ENCODE results near the gene KIAA1755.

The KIAA1755 gene

GRCh38 chr20:38178581-38178980, 82.0 kb downstream of the KIAA1755 start:
- Histone ChIP-seq H3K4me1 (ENCODE audit: insufficient read depth, insufficient read length) (no peaks in the 10 kb centered on the region), H3K27me3 (ENCODE audit: insufficient read depth, insufficient read length) (no peaks in the 10 kb centered on the region), H3K4me3 (ENCODE audit: insufficient read length, low read depth) (no peak overlapping the region), H3K9ac (ENCODE audit: insufficient read length, low read depth) (no peak overlapping the region), H3K9me3 (ENCODE audit: insufficient read depth, low read length) (peaks cover 11% of the 10 kb centered on the region; the same call in 1 of the 2 replicates), H3K36me3 (ENCODE audit: insufficient read depth, insufficient read length, low read length) (no peaks in the 10 kb centered on the region)
- TF ChIP-seq ZNF274 (IDR thresholded peaks at IDR 0.05; ENCODE audit: low read depth, low read length) (no peak), SUZ12 (IDR thresholded peaks at IDR 0.05; ENCODE audit: extremely low read depth, insufficient read depth, insufficient read length) (no peak), YY1 (IDR thresholded peaks at IDR 0.05; ENCODE audit: insufficient read depth, insufficient read length) (no peak)
- DNase-seq (ENCODE audit: low read depth, low spot score), result no peak

GRCh38 chr20:38178065-38178491, 82.5 kb downstream of the KIAA1755 start:
- no peak for DNase-seq (ENCODE audit: low read depth, low spot score)
- Histone ChIP-seq H3K36me3 (ENCODE audit: insufficient read depth, insufficient read length, low read length) (no peaks in the 10 kb centered on the region), H3K9ac (ENCODE audit: insufficient read length, low read depth) (no peak overlapping the region), H3K9me3 (ENCODE audit: insufficient read depth, low read length) (peaks cover 11% of the 10 kb centered on the region; the same call in 1 of the 2 replicates), H3K4me3 (ENCODE audit: insufficient read length, low read depth) (no peak overlapping the region), H3K27me3 (ENCODE audit: insufficient read depth, insufficient read length) (no peaks in the 10 kb centered on the region), H3K4me1 (ENCODE audit: insufficient read depth, insufficient read length) (no peaks in the 10 kb centered on the region)
- no peak for TF ChIP-seq YY1 (IDR thresholded peaks at IDR 0.05; ENCODE audit: insufficient read depth, insufficient read length)
- TF ChIP-seq SUZ12 (IDR thresholded peaks at IDR 0.05; ENCODE audit: extremely low read depth, insufficient read depth, insufficient read length), result no peak
- TF ChIP-seq ZNF274 (IDR thresholded peaks at IDR 0.05; ENCODE audit: low read depth, low read length), result no peak

GRCh38 chr20:38177201-38177600, 83.3 kb downstream of the KIAA1755 start:
- TF ChIP-seq YY1 (IDR thresholded peaks at IDR 0.05; ENCODE audit: insufficient read depth, insufficient read length) (no peak), SUZ12 (IDR thresholded peaks at IDR 0.05; ENCODE audit: extremely low read depth, insufficient read depth, insufficient read length) (no peak), ZNF274 (IDR thresholded peaks at IDR 0.05; ENCODE audit: low read depth, low read length) (no peak)

DNA sequence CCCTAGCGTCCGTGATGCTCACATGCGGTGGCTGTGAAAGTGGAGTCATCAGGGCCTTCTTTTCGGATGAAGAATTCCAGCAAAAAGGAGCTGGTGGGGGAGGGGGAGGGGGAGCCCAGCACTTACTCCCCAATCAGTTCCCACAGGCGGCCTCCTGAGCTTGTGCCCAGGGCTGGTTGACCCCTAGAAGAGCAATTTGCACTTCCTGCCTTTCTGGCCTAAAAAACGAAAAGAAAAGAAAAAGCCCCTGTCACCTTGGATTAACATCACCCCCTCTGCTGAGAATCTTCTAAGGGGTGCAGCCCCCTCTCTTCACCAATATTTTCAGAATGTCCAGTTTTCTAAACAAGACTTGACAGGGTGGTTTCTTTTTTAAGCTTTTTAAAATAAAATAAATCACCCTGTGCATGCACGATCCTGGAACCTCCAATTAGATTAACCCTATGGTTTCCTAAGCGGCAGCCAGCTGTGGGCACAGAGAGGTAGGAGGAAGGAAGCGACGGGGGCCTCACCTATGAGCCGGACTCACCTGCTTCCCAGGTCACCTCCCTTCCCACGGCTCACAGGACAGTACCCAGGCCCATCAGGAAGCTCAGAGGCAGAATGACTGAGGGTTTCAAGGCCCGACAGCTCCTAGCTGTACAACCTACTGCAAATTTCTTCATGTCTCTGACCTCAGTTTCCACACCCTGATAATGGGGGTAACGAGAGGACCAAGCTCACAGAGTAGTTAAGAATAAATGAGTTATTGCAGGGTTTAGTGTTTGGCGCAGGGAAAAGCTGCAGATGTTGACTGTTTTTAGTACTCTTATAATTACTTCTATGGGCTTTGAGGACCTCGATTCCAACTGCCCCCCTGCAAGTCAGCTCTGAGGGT, 85.0 kb downstream of the KIAA1755 start:
- Histone ChIP-seq H3K27me3 (ENCODE audit: insufficient read depth, insufficient read length) (no peaks in the 10 kb centered on the region), H3K36me3 (ENCODE audit: insufficient read depth, insufficient read length, low read length) (no peaks in the 10 kb centered on the region), H3K9ac (ENCODE audit: insufficient read length, low read depth) (no peak overlapping the region), H3K4me3 (ENCODE audit: insufficient read length, low read depth) (no peak overlapping the region), H3K9me3 (ENCODE audit: insufficient read depth, low read length) (no peaks in the 10 kb centered on the region), H3K4me1 (ENCODE audit: insufficient read depth, insufficient read length) (no peaks in the 10 kb centered on the region)
- TF ChIP-seq YY1 (IDR thresholded peaks at IDR 0.05; ENCODE audit: insufficient read depth, insufficient read length) (no peak), SUZ12 (IDR thresholded peaks at IDR 0.05; ENCODE audit: extremely low read depth, insufficient read depth, insufficient read length) (no peak), ZNF274 (IDR thresholded peaks at IDR 0.05; ENCODE audit: low read depth, low read length) (no peak)
- DNase-seq (ENCODE audit: low read depth, low spot score), result no peak

More at GRCh38 chr20:38177201-38177600, 83.3 kb downstream of the KIAA1755 start:
- Histone ChIP-seq H3K9ac (ENCODE audit: insufficient read length, low read depth) (no peak overlapping the region), H3K4me3 (ENCODE audit: insufficient read length, low read depth) (no peak overlapping the region), H3K36me3 (ENCODE audit: insufficient read depth, insufficient read length, low read length) (no peaks in the 10 kb centered on the region), H3K27me3 (ENCODE audit: insufficient read depth, insufficient read length) (no peaks in the 10 kb centered on the region), H3K4me1 (ENCODE audit: insufficient read depth, insufficient read length) (no peaks in the 10 kb centered on the region), H3K9me3 (ENCODE audit: insufficient read depth, low read length) (peaks cover 7% of the 10 kb centered on the region; the same call in 1 of the 2 replicates)
- DNase-seq (ENCODE audit: low read depth, low spot score), result no peak

- Histone ChIP-seq H3K9ac (ENCODE audit: insufficient read length, low read depth) (no peak overlapping the region), H3K9me3 (ENCODE audit: insufficient read depth, low read length) (no peaks in the 10 kb centered on the region), H3K36me3 (ENCODE audit: insufficient read depth, insufficient read length, low read length) (no peaks in the 10 kb centered on the region), H3K4me3 (ENCODE audit: insufficient read length, low read depth) (no peak overlapping the region), H3K4me1 (ENCODE audit: insufficient read depth, insufficient read length) (peaks cover 3% of the 10 kb centered on the region), H3K27me3 (ENCODE audit: insufficient read depth, insufficient read length) (no peaks in the 10 kb centered on the region)
- DNase-seq (ENCODE audit: low read depth, low spot score), result no peak
- TF ChIP-seq YY1 (IDR thresholded peaks at IDR 0.05; ENCODE audit: insufficient read depth, insufficient read length) (no peak), ZNF274 (IDR thresholded peaks at IDR 0.05; ENCODE audit: low read depth, low read length) (no peak), SUZ12 (IDR thresholded peaks at IDR 0.05; ENCODE audit: extremely low read depth, insufficient read depth, insufficient read length) (no peak)
These were observed 87.0 kb downstream of the KIAA1755 start for GRCh38 chr20:38173237-38174156.

DNA sequence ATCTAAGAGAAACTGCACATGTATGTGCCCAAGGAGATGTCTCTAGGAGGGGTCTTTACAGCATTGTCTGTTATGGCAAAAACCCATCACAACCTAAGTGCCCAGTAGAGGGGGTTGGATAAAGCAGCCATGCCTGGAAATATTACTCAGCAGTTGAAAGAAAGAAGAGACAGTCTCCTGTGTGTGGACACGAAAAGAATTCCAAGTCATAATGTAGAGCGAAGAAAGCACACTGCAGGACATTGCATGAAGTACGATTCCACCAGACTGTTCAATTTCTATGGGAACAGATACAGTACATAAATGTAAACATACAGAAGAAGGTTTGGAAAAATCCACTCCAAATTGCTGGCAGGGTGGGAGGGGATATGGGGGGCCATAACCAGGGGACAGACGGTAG, 88.1 kb downstream of the KIAA1755 start:
- TF ChIP-seq SUZ12 (IDR thresholded peaks at IDR 0.05; ENCODE audit: extremely low read depth, insufficient read depth, insufficient read length) (no peak), ZNF274 (IDR thresholded peaks at IDR 0.05; ENCODE audit: low read depth, low read length) (no peak), YY1 (IDR thresholded peaks at IDR 0.05; ENCODE audit: insufficient read depth, insufficient read length) (no peak)
- H3K4me3 ChIP-seq (ENCODE audit: insufficient read length, low read depth), result no peak overlapping the region
- no peak overlapping the region for H3K9ac ChIP-seq (ENCODE audit: insufficient read length, low read depth)
- H3K9me3 ChIP-seq (ENCODE audit: insufficient read depth, low read length), result no peaks in the 10 kb centered on the region
- H3K27me3 ChIP-seq (ENCODE audit: insufficient read depth, insufficient read length), result no peaks in the 10 kb centered on the region
- no peak for DNase-seq (ENCODE audit: low read depth, low spot score)
- no peaks in the 10 kb centered on the region for H3K36me3 ChIP-seq (ENCODE audit: insufficient read depth, insufficient read length, low read length)
- H3K4me1 ChIP-seq (ENCODE audit: insufficient read depth, insufficient read length), result peaks cover 3% of the 10 kb centered on the region

Data from NT2/D1 (cell line).